ENCODE measurements around the gene RAD51B. TPM values are rescaled to one million over a fixed set of nuclear protein-coding genes. Genes with fewer than 3 reads are reported as not detected.

RAD51B gene
- total RNA-seq, 1 experiment from 2014 or later, result 16.7 TPM

DNA sequence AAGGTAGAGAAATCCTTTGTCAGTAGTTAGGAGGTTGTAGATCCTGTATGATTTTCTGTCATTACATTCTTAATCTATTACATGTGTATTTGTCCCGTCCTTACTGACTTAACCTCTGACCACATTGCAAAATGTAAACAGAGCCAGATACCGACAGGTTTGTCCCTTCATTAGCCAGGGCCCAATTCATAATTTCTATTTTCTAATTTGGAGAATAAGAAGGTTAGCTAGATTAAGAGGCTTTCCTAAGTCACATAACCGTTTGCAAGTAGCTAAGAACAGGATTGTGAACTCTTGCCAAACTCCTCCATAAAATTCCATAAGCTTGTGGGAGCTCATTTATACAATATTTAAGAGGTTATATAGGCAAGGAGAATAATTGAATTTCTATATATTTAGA is 352.6 kb downstream of the RAD51B start:
- no peak overlapping the region for H3K27ac ChIP-seq (ENCODE audit: insufficient read length, low read depth, low read length)
- H4K91ac ChIP-seq (ENCODE audit: insufficient read length, low read depth, low read length), result no peak overlapping the region
- H3K18ac ChIP-seq (ENCODE audit: insufficient read length, low read depth, low read length), result no peak overlapping the region
- H3T11ph ChIP-seq (ENCODE audit: low read length), result no peak overlapping the region
- no peak overlapping the region for H2BK20ac ChIP-seq (ENCODE audit: low read depth, low read length, poor library complexity, severe bottlenecking)
- H4K8ac ChIP-seq (replicated peaks; ENCODE audit: insufficient read length, low read depth, low read length), result no peak overlapping the region
- H3K23ac ChIP-seq (ENCODE audit: insufficient read length, low read depth, low read length), result no peak overlapping the region
- no CpG with 5 or more reads among the region's 3 CpGs for WGBS (ENCODE audit: extremely low coverage, insufficient read length, low lambda C conversion rate)
- TF ChIP-seq, protein P1, sequence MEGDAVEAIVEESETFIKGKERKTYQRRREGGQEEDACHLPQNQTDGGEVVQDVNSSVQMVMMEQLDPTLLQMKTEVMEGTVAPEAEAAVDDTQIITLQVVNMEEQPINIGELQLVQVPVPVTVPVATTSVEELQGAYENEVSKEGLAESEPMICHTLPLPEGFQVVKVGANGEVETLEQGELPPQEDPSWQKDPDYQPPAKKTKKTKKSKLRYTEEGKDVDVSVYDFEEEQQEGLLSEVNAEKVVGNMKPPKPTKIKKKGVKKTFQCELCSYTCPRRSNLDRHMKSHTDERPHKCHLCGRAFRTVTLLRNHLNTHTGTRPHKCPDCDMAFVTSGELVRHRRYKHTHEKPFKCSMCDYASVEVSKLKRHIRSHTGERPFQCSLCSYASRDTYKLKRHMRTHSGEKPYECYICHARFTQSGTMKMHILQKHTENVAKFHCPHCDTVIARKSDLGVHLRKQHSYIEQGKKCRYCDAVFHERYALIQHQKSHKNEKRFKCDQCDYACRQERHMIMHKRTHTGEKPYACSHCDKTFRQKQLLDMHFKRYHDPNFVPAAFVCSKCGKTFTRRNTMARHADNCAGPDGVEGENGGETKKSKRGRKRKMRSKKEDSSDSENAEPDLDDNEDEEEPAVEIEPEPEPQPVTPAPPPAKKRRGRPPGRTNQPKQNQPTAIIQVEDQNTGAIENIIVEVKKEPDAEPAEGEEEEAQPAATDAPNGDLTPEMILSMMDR (conservative IDR thresholded peaks at IDR 0.05), result no peak
- no peak overlapping the region for H3K56ac ChIP-seq (ENCODE audit: insufficient read length, low read depth, low read length)
- H4K5ac ChIP-seq (ENCODE audit: insufficient read length, low read depth, low read length), result no peak overlapping the region
- no peak overlapping the region for H3K4ac ChIP-seq (ENCODE audit: low read depth, low read length)
- Mint-ChIP-seq H3K36me3 (ENCODE audit: insufficient read depth in 1 of 3, low read depth in 3 of 3) (no peaks in the 10 kb centered on the region), H3K4me3 (no peak overlapping the region), H3K27me3 (ENCODE audit: low read depth) (no peaks in the 10 kb centered on the region), H3K9me3 (no peaks in the 10 kb centered on the region), H3K4me1 (peaks cover 0 to 3% of the 10 kb centered on the region in 2 experiments; a peak in 1 of 4 replicates), H3K27ac (no peak overlapping the region)
- H2AFZ ChIP-seq (ENCODE audit: low read length), result no peak overlapping the region
- no peak overlapping the region for H2BK5ac ChIP-seq (ENCODE audit: insufficient read length, low read length)
- no peaks in the 10 kb centered on the region for H3K79me2 ChIP-seq (ENCODE audit: insufficient read depth, low read length)
- H3K4me1 ChIP-seq (ENCODE audit: insufficient read depth, low read length), result no peaks in the 10 kb centered on the region
- H2BK12ac ChIP-seq (ENCODE audit: insufficient read length, low read depth, low read length), result no peak overlapping the region
- H3K9me3 ChIP-seq (ENCODE audit: control insufficient read depth, low read depth, low read length), result no peaks in the 10 kb centered on the region
- no peaks in the 10 kb centered on the region for H3K79me1 ChIP-seq (ENCODE audit: insufficient read depth, low read depth, low read length, poor library complexity, severe bottlenecking)
- no peaks in the 10 kb centered on the region for H4K20me1 ChIP-seq (ENCODE audit: control insufficient read depth, insufficient read depth, insufficient read length)
- no peaks in the 10 kb centered on the region for H3K23me2 ChIP-seq (ENCODE audit: insufficient read length, low read depth, low read length, poor library complexity, severe bottlenecking)
- DNase-seq, result no peak
- no peak overlapping the region for H3K14ac ChIP-seq (ENCODE audit: insufficient read depth, low read length)
- no peak overlapping the region for H2AK5ac ChIP-seq (ENCODE audit: insufficient read length, low read length)
- no peak overlapping the region for H2BK15ac ChIP-seq (ENCODE audit: low read depth, low read length)
- no peak overlapping the region for H3K4me2 ChIP-seq (ENCODE audit: insufficient read depth, insufficient read length, low read length)
- H3K9ac ChIP-seq (ENCODE audit: extremely low read depth, insufficient read length, low read length), result no peak overlapping the region
- no peaks in the 10 kb centered on the region for H3K27me3 ChIP-seq (ENCODE audit: insufficient read depth, low read length)
- H2BK120ac ChIP-seq (ENCODE audit: low read depth, low read length, poor library complexity, severe bottlenecking), result no peak overlapping the region
